Coronary artery (tissue), 2 donors: ENCODE data around the gene SPIRE1.
"Not testable (repeated sequence)": the region's sequence is repeated elsewhere in the genome, so short reads cannot be mapped to it uniquely, and the experiment has no call there.

Experiments
- DNase-seq: peaks from one replicate; pipeline ENCODE4 v3.0.0-alpha.2; 2017; ENCODE audit warnings: low spot score
- H3K27ac ChIP-seq, 2 donors: fragments of 200-600 bp; sonication (generic); one replicate each; pipeline ENCODE4 v1.5.1; 2016 to 2019
- H3K4me3 ChIP-seq: fragments of 200-600 bp; sonication (generic); 2 replicates; pipeline ENCODE4 v1.5.1; 2016; ENCODE audit warnings: mild to moderate bottlenecking, moderate library complexity
- TF ChIP-seq, protein P1 (sequence below): fragments of 200-600 bp; sonication (generic); IDR thresholded peaks from one replicate; pipeline ENCODE4 v1.5.1; 2019; ENCODE audit warnings: antibody characterized with exemption

SPIRE1 gene

GRCh38 chr18:12638644-12639124, 19.2 kb downstream of the SPIRE1 start:
- no peak for DNase-seq
- H3K4me3 ChIP-seq = no peak overlapping the region
- TF ChIP-seq, protein P1, sequence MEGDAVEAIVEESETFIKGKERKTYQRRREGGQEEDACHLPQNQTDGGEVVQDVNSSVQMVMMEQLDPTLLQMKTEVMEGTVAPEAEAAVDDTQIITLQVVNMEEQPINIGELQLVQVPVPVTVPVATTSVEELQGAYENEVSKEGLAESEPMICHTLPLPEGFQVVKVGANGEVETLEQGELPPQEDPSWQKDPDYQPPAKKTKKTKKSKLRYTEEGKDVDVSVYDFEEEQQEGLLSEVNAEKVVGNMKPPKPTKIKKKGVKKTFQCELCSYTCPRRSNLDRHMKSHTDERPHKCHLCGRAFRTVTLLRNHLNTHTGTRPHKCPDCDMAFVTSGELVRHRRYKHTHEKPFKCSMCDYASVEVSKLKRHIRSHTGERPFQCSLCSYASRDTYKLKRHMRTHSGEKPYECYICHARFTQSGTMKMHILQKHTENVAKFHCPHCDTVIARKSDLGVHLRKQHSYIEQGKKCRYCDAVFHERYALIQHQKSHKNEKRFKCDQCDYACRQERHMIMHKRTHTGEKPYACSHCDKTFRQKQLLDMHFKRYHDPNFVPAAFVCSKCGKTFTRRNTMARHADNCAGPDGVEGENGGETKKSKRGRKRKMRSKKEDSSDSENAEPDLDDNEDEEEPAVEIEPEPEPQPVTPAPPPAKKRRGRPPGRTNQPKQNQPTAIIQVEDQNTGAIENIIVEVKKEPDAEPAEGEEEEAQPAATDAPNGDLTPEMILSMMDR = no peak
- H3K27ac ChIP-seq = no peak overlapping the region

DNA sequence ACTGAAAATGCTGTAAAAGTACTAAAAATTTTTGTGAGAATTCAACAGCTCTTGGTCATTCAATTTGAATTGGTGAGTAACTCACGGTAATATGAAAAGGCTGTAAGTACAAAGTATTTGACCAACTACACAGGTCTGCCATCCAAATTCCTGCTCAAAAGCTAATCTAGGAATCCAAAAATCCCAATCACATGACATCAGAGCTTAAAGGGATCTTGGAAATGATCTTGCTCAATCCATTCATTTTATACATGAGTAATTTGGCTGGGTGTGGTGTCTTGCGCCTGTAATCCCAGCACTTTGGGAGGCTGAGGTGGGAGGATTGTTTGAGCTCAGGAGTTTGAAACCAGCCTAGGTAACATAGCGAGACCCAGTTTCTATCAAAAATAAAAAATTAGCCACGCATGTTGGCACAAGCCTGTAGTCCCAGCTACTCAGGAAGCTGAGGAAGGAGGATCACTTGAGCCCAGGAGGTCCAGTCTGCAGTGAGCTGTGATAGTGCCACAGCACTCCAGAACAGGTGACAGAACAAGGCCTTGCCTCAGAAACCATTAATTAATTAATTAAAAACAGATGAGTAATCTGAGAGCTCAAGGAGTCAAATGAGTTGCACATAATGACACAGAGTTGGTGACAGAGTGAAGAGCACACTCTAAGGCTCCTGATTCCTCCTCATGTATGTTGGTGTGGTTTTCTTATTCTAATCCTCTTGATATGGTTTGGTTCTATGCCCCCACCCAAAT, 19.8 kb downstream of the SPIRE1 start:
- TF ChIP-seq, protein P1 = no peak
- Histone ChIP-seq H3K27ac (no peak overlapping the region), H3K4me3 (no peak overlapping the region)
- DNase-seq = no peak

- Histone ChIP-seq H3K4me3 (no peak overlapping the region), H3K27ac (no peak overlapping the region)
- TF ChIP-seq, protein P1 = no peak
- DNase-seq = no peak
These were observed 20.5 kb downstream of the SPIRE1 start for GRCh38 chr18:12637393-12637792.

DNA sequence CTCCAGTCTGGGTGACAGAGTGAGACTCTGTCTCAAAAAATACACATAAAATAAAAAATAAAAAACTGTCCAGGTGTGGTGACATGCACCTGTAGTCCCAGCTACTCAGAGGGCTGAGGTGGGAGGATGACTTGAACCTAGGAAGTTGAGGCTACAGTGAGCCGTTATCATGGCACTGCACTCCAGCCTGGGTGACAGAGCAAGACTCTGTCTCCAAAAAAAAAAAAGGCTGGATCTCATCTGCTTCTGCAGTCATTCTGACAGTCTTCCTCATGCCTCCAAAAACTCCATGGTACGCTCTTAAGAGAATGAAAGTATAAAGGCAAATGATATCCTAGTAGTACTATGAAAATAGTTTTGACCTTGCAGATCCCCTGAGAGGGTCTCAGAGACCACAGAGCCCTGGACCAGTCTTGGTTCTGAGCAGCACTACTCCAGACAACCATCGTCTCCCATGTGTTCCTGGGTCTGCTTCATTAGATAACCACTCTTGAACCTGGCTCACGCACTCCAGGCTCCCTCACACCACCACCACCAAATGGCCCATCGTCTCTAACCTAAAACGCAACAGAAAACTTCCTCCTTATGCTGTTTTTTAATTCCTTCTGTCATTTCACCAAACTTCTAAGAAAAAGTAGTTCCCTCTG, 26.0 kb downstream of the SPIRE1 start:
- DNase-seq = no peak
- TF ChIP-seq, protein P1 = no peak
- H3K27ac ChIP-seq = no peak overlapping the region
- no peak overlapping the region for H3K4me3 ChIP-seq

- Histone ChIP-seq H3K27ac (no peak overlapping the region), H3K4me3 (no peak overlapping the region)
- DNase-seq = no peak
- TF ChIP-seq, protein P1 = no peak
These were observed 27.8 kb downstream of the SPIRE1 start for GRCh38 chr18:12630136-12630535.

- no peak for DNase-seq
- TF ChIP-seq, protein P1 = no peak
- H3K4me3 ChIP-seq = no peak overlapping the region
- no peak overlapping the region for H3K27ac ChIP-seq
These were observed 28.9 kb downstream of the SPIRE1 start for GRCh38 chr18:12628706-12629702.

DNA sequence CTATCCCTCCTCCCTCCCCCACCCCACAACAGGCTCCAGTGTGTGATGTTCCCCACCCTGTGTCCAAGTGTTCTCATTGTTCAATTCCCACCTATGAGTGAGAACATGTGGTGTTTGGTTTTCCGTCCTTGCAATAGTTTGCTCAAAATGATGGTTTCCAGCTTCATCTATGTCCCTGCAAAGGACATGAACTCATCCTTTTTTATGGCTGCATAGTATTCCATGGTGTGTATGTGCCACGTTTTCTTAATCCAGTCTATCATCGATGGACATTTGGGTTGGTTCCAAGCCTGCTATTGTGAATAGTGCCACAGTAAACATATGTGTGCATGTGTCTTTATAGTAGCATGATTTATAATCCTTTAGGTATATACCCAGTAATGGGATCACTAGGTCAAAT, 30.7 kb downstream of the SPIRE1 start:
- not testable (repeated sequence) for H3K27ac ChIP-seq, DNase-seq, H3K4me3 ChIP-seq
